GM06990 (cell line): Measurements from ENCODE around the gene ABT1.

Source experiments
- DNase-seq: peaks from one replicate; pipeline ENCODE4 v3.0.0-alpha.2; 2011; ENCODE audit not compliant: insufficient read length; ENCODE audit errors: extremely low read depth
- H3K27me3 ChIP-seq: replicated peaks from 2 replicates; pipeline ENCODE4 v1.6.0; 2011; ENCODE audit warnings: low read length; ENCODE audit not compliant: control insufficient read depth, insufficient read depth
- H3K36me3 ChIP-seq: 2 replicates; pipeline ENCODE4 v1.5.1; 2011; ENCODE audit warnings: low read length; ENCODE audit not compliant: control insufficient read depth, insufficient read depth
- H3K4me3 ChIP-seq: replicated peaks from 2 replicates; pipeline ENCODE4 v1.5.1; 2011; ENCODE audit warnings: low read depth, mild to moderate bottlenecking, control low read depth, low read length
- TF ChIP-seq, protein P1 (sequence below): IDR thresholded peaks from 2 replicates; pipeline ENCODE4 v1.5.1; 2011; ENCODE audit warnings: low read length, control low read depth, mild to moderate bottlenecking, inconsistent platforms; ENCODE audit not compliant: insufficient read depth, poor library complexity, severe bottlenecking

Gene ABT1

GRCh38 chr6:26629359-26629758 is 32.6 kb downstream of the ABT1 start:
- TF ChIP-seq, protein P1, sequence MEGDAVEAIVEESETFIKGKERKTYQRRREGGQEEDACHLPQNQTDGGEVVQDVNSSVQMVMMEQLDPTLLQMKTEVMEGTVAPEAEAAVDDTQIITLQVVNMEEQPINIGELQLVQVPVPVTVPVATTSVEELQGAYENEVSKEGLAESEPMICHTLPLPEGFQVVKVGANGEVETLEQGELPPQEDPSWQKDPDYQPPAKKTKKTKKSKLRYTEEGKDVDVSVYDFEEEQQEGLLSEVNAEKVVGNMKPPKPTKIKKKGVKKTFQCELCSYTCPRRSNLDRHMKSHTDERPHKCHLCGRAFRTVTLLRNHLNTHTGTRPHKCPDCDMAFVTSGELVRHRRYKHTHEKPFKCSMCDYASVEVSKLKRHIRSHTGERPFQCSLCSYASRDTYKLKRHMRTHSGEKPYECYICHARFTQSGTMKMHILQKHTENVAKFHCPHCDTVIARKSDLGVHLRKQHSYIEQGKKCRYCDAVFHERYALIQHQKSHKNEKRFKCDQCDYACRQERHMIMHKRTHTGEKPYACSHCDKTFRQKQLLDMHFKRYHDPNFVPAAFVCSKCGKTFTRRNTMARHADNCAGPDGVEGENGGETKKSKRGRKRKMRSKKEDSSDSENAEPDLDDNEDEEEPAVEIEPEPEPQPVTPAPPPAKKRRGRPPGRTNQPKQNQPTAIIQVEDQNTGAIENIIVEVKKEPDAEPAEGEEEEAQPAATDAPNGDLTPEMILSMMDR, result no peak
- no peaks in the 10 kb centered on the region for H3K36me3 ChIP-seq
- H3K4me3 ChIP-seq, result no peak overlapping the region
- DNase-seq, result no peak
- H3K27me3 ChIP-seq, result no peaks in the 10 kb centered on the region

DNA sequence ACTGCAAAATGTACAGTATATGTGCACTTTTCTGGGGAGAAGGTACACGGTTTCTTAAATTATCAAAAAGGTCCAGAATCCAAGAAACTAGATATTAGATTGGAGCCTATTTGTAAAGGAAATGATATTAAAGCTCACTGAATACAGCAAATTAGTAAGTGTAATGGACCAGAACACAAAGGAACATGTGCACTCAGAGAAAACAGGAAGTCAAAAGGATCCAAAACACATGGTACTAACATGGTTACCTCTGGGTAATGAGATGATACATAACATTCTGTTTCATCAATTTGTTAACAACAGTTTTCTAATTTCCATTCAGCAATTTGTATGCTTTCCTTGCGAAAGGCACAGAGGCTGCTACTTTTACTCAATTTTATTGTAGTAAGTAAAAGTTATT is 44.1 kb downstream of the ABT1 start:
- Histone ChIP-seq H3K27me3 (no peaks in the 10 kb centered on the region), H3K36me3 (peaks cover 15% of the 10 kb centered on the region), H3K4me3 (no peak overlapping the region)
- TF ChIP-seq, protein P1, result no peak
- no peak for DNase-seq

DNA sequence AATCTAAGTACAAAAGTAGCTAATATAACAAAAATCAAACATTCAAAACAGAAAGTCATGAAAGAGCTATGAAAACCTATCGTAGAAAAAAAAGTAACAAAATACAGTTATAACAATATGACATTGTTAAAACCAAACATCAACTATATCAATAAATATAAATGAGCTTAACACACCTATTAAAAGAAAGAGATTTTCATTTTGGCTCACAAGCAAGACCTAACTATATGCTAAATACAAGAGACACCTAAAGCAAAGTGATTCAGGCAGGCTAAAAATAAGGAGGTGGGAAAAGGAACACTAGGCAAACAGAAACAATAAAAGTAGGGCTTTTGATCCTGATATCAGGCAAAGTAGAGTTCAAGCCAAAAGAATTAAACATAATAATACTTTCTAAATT is 49.3 kb downstream of the ABT1 start:
- Histone ChIP-seq H3K27me3 (no peaks in the 10 kb centered on the region), H3K36me3 (peaks cover 11% of the 10 kb centered on the region), H3K4me3 (no peak overlapping the region)
- TF ChIP-seq, protein P1, result no peak
- no peak for DNase-seq
